ENCODE measurements around the gene MAGEL2. TPM values are rescaled to one million over a fixed set of nuclear protein-coding genes. Genes with fewer than 3 reads are reported as not detected.

Gene MAGEL2
- total and polyA plus RNA-seq, 5 donors from 2014 or later, result not detected

DNA sequence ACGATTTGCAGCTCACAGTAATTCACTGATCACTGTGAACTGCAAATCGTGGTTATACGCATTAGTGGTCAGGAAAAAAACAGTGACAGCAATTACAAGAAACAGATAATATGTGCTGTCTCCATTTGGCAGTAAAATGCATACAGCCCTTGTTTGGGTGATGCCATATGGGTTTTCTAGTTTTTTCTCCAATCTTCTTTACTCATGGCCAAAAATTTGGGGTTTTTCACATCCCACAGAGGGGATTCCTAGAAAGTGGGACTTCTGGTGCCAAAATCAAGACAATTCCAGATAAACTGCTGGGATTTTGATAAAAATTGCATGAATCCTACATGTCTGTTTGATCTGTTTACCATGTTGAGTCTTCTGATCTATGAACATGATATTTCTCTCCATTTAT lies 23.8 kb upstream of the MAGEL2 start:
- H3K4me1 ChIP-seq (ENCODE audit: control insufficient read depth, insufficient read depth, low read length, poor library complexity, severe bottlenecking), result no peaks in the 10 kb centered on the region
- Mint-ChIP-seq H3K36me3 (no peaks in the 10 kb centered on the region), H3K9me3 (peaks cover 0 to 1% (median 0%) of the 10 kb centered on the region in 7 donors), H3K27ac (no peak overlapping the region), H3K4me1 (no peaks in the 10 kb centered on the region), H3K4me3 (no peak overlapping the region), H3K27me3 (no peaks in the 10 kb centered on the region)
- ATAC-seq (ENCODE audit: low read depth in 2 of 2) (no peak), DNase-seq (no peak)
- no peaks in the 10 kb centered on the region for H3K27me3 ChIP-seq (ENCODE audit: control insufficient read depth, insufficient read depth, low read length)
- no peaks in the 10 kb centered on the region for H3K36me3 ChIP-seq (ENCODE audit: control insufficient read depth, insufficient read depth, low read length)
- H3K9me3 ChIP-seq (ENCODE audit: control insufficient read depth in 2 of 2, low read length in 2 of 2), result no peaks in the 10 kb centered on the region
- no peak overlapping the region for H3K4me3 ChIP-seq (ENCODE audit: low read depth, low read length)
- H3K27ac ChIP-seq (ENCODE audit: insufficient read depth, low read length, poor library complexity, severe bottlenecking), result no peak overlapping the region

DNA sequence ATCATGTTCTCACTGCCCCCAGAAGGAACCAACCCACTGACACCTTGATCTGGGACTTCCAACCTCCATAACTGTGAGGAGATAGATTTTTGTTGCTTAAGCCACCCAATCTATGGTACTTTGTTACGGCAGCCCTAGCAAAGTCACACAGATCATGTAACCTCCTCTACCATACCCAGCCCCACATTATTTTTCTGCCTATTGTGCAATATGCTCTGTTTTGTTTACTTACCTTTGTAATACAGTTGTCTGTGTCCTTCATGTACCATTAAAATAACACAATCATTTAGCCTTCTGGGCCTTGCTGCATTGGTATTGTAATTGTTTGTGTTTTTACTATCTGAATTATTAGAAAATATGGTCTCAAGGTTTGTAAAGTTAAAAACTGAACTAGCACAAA lies 23.3 kb upstream of the MAGEL2 start:
- H3K4me3 Mint-ChIP-seq, result no peak overlapping the region

DNA sequence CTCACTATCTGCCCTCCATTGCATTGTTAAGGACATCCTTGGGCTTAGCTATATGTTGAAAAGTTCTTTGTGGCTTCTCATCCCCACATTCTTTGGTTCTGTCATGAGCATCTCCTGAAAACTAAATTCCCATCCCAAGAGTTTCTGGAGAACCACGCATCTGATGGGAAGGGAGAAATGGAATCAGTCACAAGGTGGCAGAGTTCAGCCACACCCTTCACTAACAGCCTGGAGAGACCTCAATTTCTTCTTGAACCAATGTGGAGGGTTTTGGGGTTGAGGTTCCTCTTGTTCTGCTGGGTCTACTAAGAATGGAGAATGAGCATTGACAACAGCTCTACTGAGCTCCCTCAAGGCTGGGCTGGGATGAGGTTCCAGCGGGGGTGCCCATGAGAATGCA lies 15.6 kb upstream of the MAGEL2 start:
- Histone ChIP-seq H3K9me3 (ENCODE audit: control insufficient read depth in 2 of 2, low read length in 2 of 2) (no peaks in the 10 kb centered on the region), H3K36me3 (ENCODE audit: control insufficient read depth, insufficient read depth, low read length) (no peaks in the 10 kb centered on the region), H3K4me3 (ENCODE audit: low read depth, low read length) (no peak overlapping the region), H3K27ac (ENCODE audit: insufficient read depth, low read length, poor library complexity, severe bottlenecking) (no peak overlapping the region), H3K27me3 (ENCODE audit: control insufficient read depth, insufficient read depth, low read length) (no peaks in the 10 kb centered on the region), H3K4me1 (ENCODE audit: control insufficient read depth, insufficient read depth, low read length, poor library complexity, severe bottlenecking) (no peaks in the 10 kb centered on the region)
- H3K9me3 Mint-ChIP-seq, result peaks cover 0 to 8% (median 0%) of the 10 kb centered on the region in 7 donors
- H3K27me3 Mint-ChIP-seq, result no peaks in the 10 kb centered on the region
- no peaks in the 10 kb centered on the region for H3K4me1 Mint-ChIP-seq
- H3K4me3 Mint-ChIP-seq, result no peak overlapping the region
- ATAC-seq (ENCODE audit: low read depth in 2 of 2), result no peak
- no peak for DNase-seq
- no peaks in the 10 kb centered on the region for H3K36me3 Mint-ChIP-seq
- no peak overlapping the region for H3K27ac Mint-ChIP-seq

More for the DNA sequence above, 23.3 kb upstream of the MAGEL2 start:
- ATAC-seq (ENCODE audit: low read depth in 2 of 2) (no peak), DNase-seq (no peak)
- Mint-ChIP-seq H3K9me3 (peaks cover 0 to 1% (median 0%) of the 10 kb centered on the region in 7 donors), H3K27ac (no peak overlapping the region), H3K36me3 (no peaks in the 10 kb centered on the region), H3K4me1 (no peaks in the 10 kb centered on the region), H3K27me3 (no peaks in the 10 kb centered on the region)
- Histone ChIP-seq H3K27me3 (ENCODE audit: control insufficient read depth, insufficient read depth, low read length) (no peaks in the 10 kb centered on the region), H3K9me3 (ENCODE audit: control insufficient read depth in 2 of 2, low read length in 2 of 2) (no peaks in the 10 kb centered on the region), H3K4me3 (ENCODE audit: low read depth, low read length) (no peak overlapping the region), H3K27ac (ENCODE audit: insufficient read depth, low read length, poor library complexity, severe bottlenecking) (no peak overlapping the region), H3K4me1 (ENCODE audit: control insufficient read depth, insufficient read depth, low read length, poor library complexity, severe bottlenecking) (no peaks in the 10 kb centered on the region), H3K36me3 (ENCODE audit: control insufficient read depth, insufficient read depth, low read length) (no peaks in the 10 kb centered on the region)

DNA sequence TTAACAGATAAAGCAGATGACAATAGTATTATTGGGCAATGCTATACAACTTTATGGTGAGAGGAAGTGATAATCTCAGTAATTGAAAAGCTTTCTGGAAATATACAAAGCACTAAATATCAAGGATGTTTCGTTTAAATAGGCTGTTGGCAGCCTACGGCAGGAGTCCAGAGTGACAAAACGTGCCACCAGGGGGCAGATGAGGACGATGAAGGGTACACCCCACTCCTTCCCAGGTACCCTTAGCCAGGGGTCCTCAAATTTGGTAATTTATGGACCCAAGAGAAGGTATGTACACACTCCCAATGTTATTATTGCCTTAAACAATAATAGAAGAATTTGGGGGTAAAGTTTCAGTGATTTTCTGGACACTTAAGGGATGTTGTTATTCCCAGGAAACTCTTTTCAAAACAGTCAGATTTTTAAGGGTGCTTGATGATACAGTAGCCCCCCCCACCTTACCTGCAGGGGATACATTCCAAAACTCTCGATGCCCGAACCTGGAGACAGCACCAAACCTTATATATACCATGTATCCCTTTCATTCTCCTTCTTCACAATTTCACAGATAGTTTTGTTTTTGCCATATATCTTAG lies 1.4 kb upstream of the MAGEL2 start:
- Mint-ChIP-seq H3K27ac (no peak overlapping the region), H3K9me3 (peaks cover 0 to 5% (median 0%) of the 10 kb centered on the region in 7 donors), H3K27me3 (peaks cover 7% of the 10 kb centered on the region), H3K36me3 (no peaks in the 10 kb centered on the region), H3K4me1 (no peaks in the 10 kb centered on the region), H3K4me3 (no peak overlapping the region)
- Histone ChIP-seq H3K9me3 (ENCODE audit: control insufficient read depth in 2 of 2, low read length in 2 of 2) (no peaks in the 10 kb centered on the region), H3K27ac (ENCODE audit: insufficient read depth, low read length, poor library complexity, severe bottlenecking) (no peak overlapping the region), H3K36me3 (ENCODE audit: control insufficient read depth, insufficient read depth, low read length) (no peaks in the 10 kb centered on the region), H3K27me3 (ENCODE audit: control insufficient read depth, insufficient read depth, low read length) (no peaks in the 10 kb centered on the region), H3K4me1 (ENCODE audit: control insufficient read depth, insufficient read depth, low read length, poor library complexity, severe bottlenecking) (no peaks in the 10 kb centered on the region), H3K4me3 (ENCODE audit: low read depth, low read length) (no peak overlapping the region)
- no peak for ATAC-seq (ENCODE audit: low read depth in 2 of 2)
- DNase-seq, result peak in 1 of 3 donors; percentile 5

DNA sequence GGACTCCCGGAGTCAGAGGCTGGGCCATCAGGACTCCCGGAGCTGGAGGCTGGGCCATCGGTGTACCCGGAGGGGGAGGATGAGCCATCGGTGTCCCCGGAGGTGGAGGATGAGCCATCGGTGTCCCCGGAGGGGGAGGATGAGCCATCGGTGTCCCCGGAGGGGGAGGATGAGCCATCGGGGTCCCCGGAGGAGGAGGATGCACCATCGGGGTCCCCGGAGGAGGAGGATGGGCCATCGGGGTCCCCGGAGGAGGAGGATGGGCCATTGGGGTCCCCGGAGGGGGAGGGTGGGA lies 719 bp downstream of the MAGEL2 start:
- Mint-ChIP-seq H3K4me1 (no peaks in the 10 kb centered on the region), H3K27ac (no peak overlapping the region), H3K4me3 (no peak overlapping the region), H3K27me3 (peaks cover 7% of the 10 kb centered on the region), H3K9me3 (peaks cover 0 to 5% (median 0%) of the 10 kb centered on the region in 7 donors), H3K36me3 (no peaks in the 10 kb centered on the region)
- DNase-seq, result no peak
- no peak overlapping the region for H3K4me3 ChIP-seq (ENCODE audit: low read depth, low read length)
- no peak for ATAC-seq (ENCODE audit: low read depth in 2 of 2)
- no peaks in the 10 kb centered on the region for H3K9me3 ChIP-seq (ENCODE audit: control insufficient read depth in 2 of 2, low read length in 2 of 2)
- no peak overlapping the region for H3K27ac ChIP-seq (ENCODE audit: insufficient read depth, low read length, poor library complexity, severe bottlenecking)
- no peaks in the 10 kb centered on the region for H3K36me3 ChIP-seq (ENCODE audit: control insufficient read depth, insufficient read depth, low read length)
- H3K27me3 ChIP-seq (ENCODE audit: control insufficient read depth, insufficient read depth, low read length), result no peaks in the 10 kb centered on the region
- no peaks in the 10 kb centered on the region for H3K4me1 ChIP-seq (ENCODE audit: control insufficient read depth, insufficient read depth, low read length, poor library complexity, severe bottlenecking)

DNA sequence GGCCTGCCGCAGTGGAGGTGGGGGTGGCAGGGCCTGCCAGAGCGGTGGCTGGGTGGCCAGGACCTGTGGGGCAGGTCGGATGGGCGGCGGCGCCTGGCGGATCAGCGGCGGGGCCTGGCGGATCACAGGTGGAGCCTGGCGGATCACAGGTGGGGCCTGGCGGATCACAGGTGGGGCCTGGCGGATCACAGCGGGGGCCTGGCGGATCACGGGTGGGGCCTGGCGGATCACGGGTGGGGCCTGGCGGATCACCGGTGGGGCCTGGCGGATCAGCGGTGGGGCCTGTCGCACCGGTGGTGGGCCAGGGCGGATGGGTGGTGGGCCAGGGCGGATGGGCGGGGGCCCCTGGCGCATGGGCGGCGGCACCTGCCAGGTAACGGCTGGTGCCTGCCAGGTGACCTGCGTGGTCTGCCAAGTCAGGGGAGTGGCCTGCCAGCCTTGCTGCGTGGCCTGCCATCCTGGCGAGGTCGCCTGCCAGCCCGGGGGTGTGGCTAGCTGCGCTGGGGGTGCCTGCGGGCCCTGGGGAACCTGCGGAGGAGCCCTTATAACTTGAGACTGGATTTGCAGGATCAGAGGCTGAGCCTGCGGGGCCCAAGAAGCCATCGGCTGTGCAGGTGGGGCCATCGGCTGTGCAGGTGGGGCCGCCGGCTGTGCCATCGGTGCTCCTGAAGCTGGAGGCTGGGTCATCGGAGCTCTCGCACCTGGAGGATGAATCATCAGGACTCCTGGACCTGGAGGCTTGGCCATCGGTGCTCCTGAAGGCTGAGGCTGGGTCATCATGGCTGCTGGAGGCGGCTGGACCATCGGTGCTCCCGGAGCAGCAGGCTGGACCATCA lies 1.3 kb downstream of the MAGEL2 start:
- Histone ChIP-seq H3K4me1 (ENCODE audit: control insufficient read depth, insufficient read depth, low read length, poor library complexity, severe bottlenecking) (no peaks in the 10 kb centered on the region), H3K9me3 (ENCODE audit: control insufficient read depth in 2 of 2, low read length in 2 of 2) (no peaks in the 10 kb centered on the region), H3K4me3 (ENCODE audit: low read depth, low read length) (no peak overlapping the region), H3K27me3 (ENCODE audit: control insufficient read depth, insufficient read depth, low read length) (no peaks in the 10 kb centered on the region), H3K36me3 (ENCODE audit: control insufficient read depth, insufficient read depth, low read length) (no peaks in the 10 kb centered on the region), H3K27ac (ENCODE audit: insufficient read depth, low read length, poor library complexity, severe bottlenecking) (no peak overlapping the region)
- H3K4me1 Mint-ChIP-seq, result no peaks in the 10 kb centered on the region
- H3K4me3 Mint-ChIP-seq, result no peak overlapping the region
- ATAC-seq (ENCODE audit: low read depth in 2 of 2) (no peak), DNase-seq (no peak)
- no peak overlapping the region for H3K27ac Mint-ChIP-seq
- no peaks in the 10 kb centered on the region for H3K36me3 Mint-ChIP-seq
- peaks cover 0 to 5% (median 0%) of the 10 kb centered on the region in 7 donors for H3K9me3 Mint-ChIP-seq
- H3K27me3 Mint-ChIP-seq, result peaks cover 7% of the 10 kb centered on the region

DNA sequence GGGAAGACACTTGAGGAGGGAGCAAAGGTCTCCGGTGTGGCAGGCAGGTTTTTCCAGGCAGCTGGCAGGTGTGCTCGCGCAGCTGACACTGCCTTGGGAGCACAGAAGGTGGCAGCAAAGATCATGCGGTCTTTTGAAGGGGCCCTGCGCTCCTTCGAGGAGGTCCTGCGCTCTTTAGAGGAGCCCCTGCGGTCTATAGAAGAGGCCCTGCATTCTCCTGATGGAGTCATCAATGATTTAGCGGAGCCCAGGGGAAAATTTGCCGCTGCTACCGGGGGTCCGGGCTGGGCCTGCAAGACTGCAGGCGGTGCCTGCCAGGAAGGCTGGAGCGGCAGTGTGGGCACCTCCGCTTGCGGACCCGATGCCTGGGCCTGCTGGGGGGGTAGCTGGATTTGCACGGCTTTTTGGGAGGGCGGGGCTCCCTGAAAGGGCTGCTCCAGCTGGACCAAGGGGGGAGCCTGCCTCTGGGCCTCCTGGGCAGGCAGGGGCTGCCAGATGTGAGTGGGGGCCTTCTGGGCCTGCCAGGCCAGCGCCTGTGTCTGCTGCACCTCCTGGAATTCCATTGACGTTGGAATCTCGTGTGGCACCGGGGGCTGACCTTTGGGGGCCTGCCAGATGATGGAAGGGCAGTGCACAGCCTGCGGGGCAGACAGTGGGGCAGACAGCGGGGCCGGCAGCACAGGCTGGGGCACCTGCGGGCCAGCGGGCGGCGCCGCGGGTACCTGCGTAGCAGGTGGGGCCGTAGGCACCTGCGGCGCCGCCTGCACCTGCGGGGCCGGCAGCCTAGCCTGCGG lies 2.1 kb downstream of the MAGEL2 start:
- Histone ChIP-seq H3K9me3 (ENCODE audit: control insufficient read depth in 2 of 2, low read length in 2 of 2) (no peaks in the 10 kb centered on the region), H3K27ac (ENCODE audit: insufficient read depth, low read length, poor library complexity, severe bottlenecking) (no peak overlapping the region), H3K4me1 (ENCODE audit: control insufficient read depth, insufficient read depth, low read length, poor library complexity, severe bottlenecking) (no peaks in the 10 kb centered on the region), H3K27me3 (ENCODE audit: control insufficient read depth, insufficient read depth, low read length) (no peaks in the 10 kb centered on the region), H3K36me3 (ENCODE audit: control insufficient read depth, insufficient read depth, low read length) (no peaks in the 10 kb centered on the region), H3K4me3 (ENCODE audit: low read depth, low read length) (no peak overlapping the region)
- ATAC-seq (ENCODE audit: low read depth in 2 of 2), result no peak
- no peak overlapping the region for H3K4me3 Mint-ChIP-seq
- no peaks in the 10 kb centered on the region for H3K36me3 Mint-ChIP-seq
- H3K4me1 Mint-ChIP-seq, result no peaks in the 10 kb centered on the region
- DNase-seq, result no peak
- peaks cover 7% of the 10 kb centered on the region for H3K27me3 Mint-ChIP-seq
- no peak overlapping the region for H3K27ac Mint-ChIP-seq
- H3K9me3 Mint-ChIP-seq, result peaks cover 0 to 5% (median 0%) of the 10 kb centered on the region in 7 donors
